HEK293 (cell line): ENCODE measurements around the gene PHLDB1.

Experiments used
- EGR2 ChIP-seq: fragments of 450-650 bp; formaldehyde crosslinking; IDR thresholded peaks from 2 replicates; pipeline ENCODE4 v1.5.1; 2016; ENCODE audit warnings: low read depth, missing biosample characterization, missing genetic modification characterization
- KLF1 ChIP-seq: fragments of 450-650 bp; formaldehyde crosslinking; IDR thresholded peaks from 2 replicates; pipeline ENCODE4 v1.5.1; 2016; ENCODE audit warnings: missing biosample characterization, missing genetic modification characterization
- KLF16 ChIP-seq: fragments of 450-650 bp; formaldehyde crosslinking; IDR thresholded peaks from 2 replicates; pipeline ENCODE4 v1.5.1; 2017; ENCODE audit warnings: missing biosample characterization, missing genetic modification characterization
- KLF17 ChIP-seq: fragments of 450-650 bp; formaldehyde crosslinking; IDR thresholded peaks from 2 replicates; pipeline ENCODE4 v1.5.1; 2016; ENCODE audit warnings: missing biosample characterization, missing genetic modification characterization
- MYNN ChIP-seq: fragments of 450-650 bp; formaldehyde crosslinking; IDR thresholded peaks from 2 replicates; pipeline ENCODE4 v1.5.1; 2016; ENCODE audit warnings: missing biosample characterization, missing genetic modification characterization, borderline replicate concordance
- PRDM10 ChIP-seq: fragments of 450-650 bp; formaldehyde crosslinking; IDR thresholded peaks from 2 replicates; pipeline ENCODE4 v1.5.1; 2016; ENCODE audit warnings: missing biosample characterization, missing genetic modification characterization
- SALL2 ChIP-seq: fragments of 450-650 bp; formaldehyde crosslinking; IDR thresholded peaks from 2 replicates; pipeline ENCODE4 v1.5.0; 2017; ENCODE audit warnings: missing biosample characterization, mild to moderate bottlenecking, missing genetic modification characterization, borderline replicate concordance
- SP7 ChIP-seq: fragments of 450-650 bp; formaldehyde crosslinking; IDR thresholded peaks from 2 replicates; pipeline ENCODE4 v1.5.1; 2016; ENCODE audit warnings: missing biosample characterization, missing genetic modification characterization
- ZBTB21 ChIP-seq: fragments of 450-650 bp; formaldehyde crosslinking; IDR thresholded peaks from 2 replicates; pipeline ENCODE4 v1.5.1; 2017; ENCODE audit warnings: missing biosample characterization, missing genetic modification characterization
- ZBTB26 ChIP-seq: fragments of 450-650 bp; formaldehyde crosslinking; optimal IDR thresholded peaks from 2 replicates; pipeline ENCODE3; 2016; ENCODE audit warnings: missing biosample characterization, mild to moderate bottlenecking, missing genetic modification characterization
- ZBTB8A ChIP-seq: fragments of 450-650 bp; formaldehyde crosslinking; IDR thresholded peaks from 2 replicates; pipeline ENCODE4 v1.5.1; 2016; ENCODE audit warnings: missing biosample characterization, missing genetic modification characterization
- ZNF146 ChIP-seq: fragments of 450-650 bp; formaldehyde crosslinking; IDR thresholded peaks from 2 replicates; pipeline ENCODE4 v1.5.1; 2016; ENCODE audit warnings: missing biosample characterization, missing genetic modification characterization
- ZNF18 ChIP-seq: fragments of 450-650 bp; formaldehyde crosslinking; IDR thresholded peaks from 2 replicates; pipeline ENCODE4 v1.5.1; 2016; ENCODE audit warnings: missing biosample characterization, missing genetic modification characterization
- ZNF202 ChIP-seq: fragments of 450-650 bp; formaldehyde crosslinking; IDR thresholded peaks from 2 replicates; pipeline ENCODE4 v1.5.1; 2016; ENCODE audit warnings: missing biosample characterization, missing genetic modification characterization, borderline replicate concordance
- ZNF394 ChIP-seq: fragments of 450-650 bp; formaldehyde crosslinking; IDR thresholded peaks from 2 replicates; pipeline ENCODE4 v1.5.1; 2016; ENCODE audit warnings: missing biosample characterization, missing genetic modification characterization, mild to moderate bottlenecking, moderate library complexity, borderline replicate concordance
- ZNF398 ChIP-seq: fragments of 450-650 bp; formaldehyde crosslinking; IDR thresholded peaks from 2 replicates; pipeline ENCODE4 v1.5.1; 2017; ENCODE audit warnings: missing biosample characterization, missing genetic modification characterization
- ZNF433 ChIP-seq: fragments of 450-650 bp; formaldehyde crosslinking; IDR thresholded peaks from 2 replicates; pipeline ENCODE4 v1.5.1; 2016; ENCODE audit warnings: missing biosample characterization, missing genetic modification characterization, low read depth
- ZNF544 ChIP-seq: fragments of 450-650 bp; formaldehyde crosslinking; IDR thresholded peaks from 2 replicates; pipeline ENCODE4 v1.5.0; 2017; ENCODE audit warnings: missing biosample characterization, missing genetic modification characterization
- ZNF548 ChIP-seq: fragments of 450-650 bp; formaldehyde crosslinking; IDR thresholded peaks from 2 replicates; pipeline ENCODE4 v1.5.1; 2016; ENCODE audit warnings: missing biosample characterization, missing genetic modification characterization
- ZNF776 ChIP-seq: fragments of 450-650 bp; formaldehyde crosslinking; IDR thresholded peaks from 2 replicates; pipeline ENCODE4 v1.5.0; 2017; ENCODE audit warnings: missing biosample characterization, missing genetic modification characterization, borderline replicate concordance
- ZNF792 ChIP-seq: fragments of 450-650 bp; formaldehyde crosslinking; IDR thresholded peaks from 2 replicates; pipeline ENCODE4 v1.5.1; 2016; ENCODE audit warnings: missing biosample characterization, missing genetic modification characterization
- ZSCAN30 ChIP-seq: fragments of 450-650 bp; IDR thresholded peaks from 2 replicates; pipeline ENCODE4 v1.5.1; 2018; ENCODE audit warnings: missing biosample characterization, mild to moderate bottlenecking, missing genetic modification characterization, moderate library complexity
- ZXDB ChIP-seq: fragments of 450-650 bp; formaldehyde crosslinking; IDR thresholded peaks from 2 replicates; pipeline ENCODE4 v1.5.1; 2016; ENCODE audit warnings: missing biosample characterization, missing genetic modification characterization
- TF ChIP-seq, protein P1 (sequence below): fragments of 450-650 bp; formaldehyde crosslinking; IDR thresholded peaks from 2 replicates; pipeline ENCODE4 v1.5.1; 2016; ENCODE audit warnings: missing biosample characterization, missing genetic modification characterization

PHLDB1 gene

GRCh38 chr11:118621071-118621783 lies 13.8 kb downstream of the PHLDB1 start (continued):
- TF ChIP-seq MYNN (tag by site-specific recombination) = no peak
- peak; percentile 47 for TF ChIP-seq ZBTB26 (tag by site-specific recombination)
- TF ChIP-seq ZNF394 = no peak
- TF ChIP-seq ZXDB (tag by site-specific recombination) = peak; percentile 41; the same call in 1 of the 2 replicates
- TF ChIP-seq ZBTB21 (tag by site-specific recombination) = no peak
- no peak for TF ChIP-seq ZNF18 (tag by site-specific recombination)
- TF ChIP-seq KLF1 (tag by site-specific recombination) = peak; percentile 62
- TF ChIP-seq SP7 (tag by site-specific recombination) = peak; percentile 46; the same call in 1 of the 2 replicates
- 0 out of 2 replicates have a peak, but pooled peaks have one; percentile 20 for TF ChIP-seq KLF17 (tag by site-specific recombination)
- no peak for TF ChIP-seq ZNF544 (tag by site-specific recombination)
- TF ChIP-seq, protein P1, sequence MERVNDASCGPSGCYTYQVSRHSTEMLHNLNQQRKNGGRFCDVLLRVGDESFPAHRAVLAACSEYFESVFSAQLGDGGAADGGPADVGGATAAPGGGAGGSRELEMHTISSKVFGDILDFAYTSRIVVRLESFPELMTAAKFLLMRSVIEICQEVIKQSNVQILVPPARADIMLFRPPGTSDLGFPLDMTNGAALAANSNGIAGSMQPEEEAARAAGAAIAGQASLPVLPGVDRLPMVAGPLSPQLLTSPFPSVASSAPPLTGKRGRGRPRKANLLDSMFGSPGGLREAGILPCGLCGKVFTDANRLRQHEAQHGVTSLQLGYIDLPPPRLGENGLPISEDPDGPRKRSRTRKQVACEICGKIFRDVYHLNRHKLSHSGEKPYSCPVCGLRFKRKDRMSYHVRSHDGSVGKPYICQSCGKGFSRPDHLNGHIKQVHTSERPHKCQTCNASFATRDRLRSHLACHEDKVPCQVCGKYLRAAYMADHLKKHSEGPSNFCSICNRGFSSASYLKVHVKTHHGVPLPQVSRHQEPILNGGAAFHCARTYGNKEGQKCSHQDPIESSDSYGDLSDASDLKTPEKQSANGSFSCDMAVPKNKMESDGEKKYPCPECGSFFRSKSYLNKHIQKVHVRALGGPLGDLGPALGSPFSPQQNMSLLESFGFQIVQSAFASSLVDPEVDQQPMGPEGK (tag by site-specific recombination) = peak; percentile 60; the same call in 1 of the 2 replicates
- TF ChIP-seq SALL2 (tag by site-specific recombination) = no peak
- TF ChIP-seq ZSCAN30 = 0 out of 2 replicates have a peak, but pooled peaks have one; percentile 13
- peak; percentile 48 for TF ChIP-seq ZBTB8A
- no peak for TF ChIP-seq ZNF792 (tag by site-specific recombination)
- TF ChIP-seq EGR2 (tag by site-specific recombination) = peak; percentile 64
- TF ChIP-seq ZNF146 (tag by site-specific recombination) = no peak
- TF ChIP-seq KLF16 (tag by site-specific recombination) = peak; percentile 63; the same call in 1 of the 2 replicates
- TF ChIP-seq ZNF433 (tag by site-specific recombination) = no peak
- TF ChIP-seq ZNF548 = no peak
- TF ChIP-seq ZNF398 = peak; percentile 89
- TF ChIP-seq ZNF776 (tag by site-specific recombination) = no peak
- no peak for TF ChIP-seq ZNF202
- TF ChIP-seq PRDM10 = peak; percentile 21; the same call in 1 of the 2 replicates
- TF ChIP-seq, all 188 proteins: peak for 30
